ENCODE measurements around the gene YIF1A. TPM values are rescaled to one million over a fixed set of nuclear protein-coding genes. Genes with fewer than 3 reads are reported as not detected.

The YIF1A gene
- total and polyA plus RNA-seq, 10 donors = 34.7 to 60.1 (median 47.9) TPM

DNA sequence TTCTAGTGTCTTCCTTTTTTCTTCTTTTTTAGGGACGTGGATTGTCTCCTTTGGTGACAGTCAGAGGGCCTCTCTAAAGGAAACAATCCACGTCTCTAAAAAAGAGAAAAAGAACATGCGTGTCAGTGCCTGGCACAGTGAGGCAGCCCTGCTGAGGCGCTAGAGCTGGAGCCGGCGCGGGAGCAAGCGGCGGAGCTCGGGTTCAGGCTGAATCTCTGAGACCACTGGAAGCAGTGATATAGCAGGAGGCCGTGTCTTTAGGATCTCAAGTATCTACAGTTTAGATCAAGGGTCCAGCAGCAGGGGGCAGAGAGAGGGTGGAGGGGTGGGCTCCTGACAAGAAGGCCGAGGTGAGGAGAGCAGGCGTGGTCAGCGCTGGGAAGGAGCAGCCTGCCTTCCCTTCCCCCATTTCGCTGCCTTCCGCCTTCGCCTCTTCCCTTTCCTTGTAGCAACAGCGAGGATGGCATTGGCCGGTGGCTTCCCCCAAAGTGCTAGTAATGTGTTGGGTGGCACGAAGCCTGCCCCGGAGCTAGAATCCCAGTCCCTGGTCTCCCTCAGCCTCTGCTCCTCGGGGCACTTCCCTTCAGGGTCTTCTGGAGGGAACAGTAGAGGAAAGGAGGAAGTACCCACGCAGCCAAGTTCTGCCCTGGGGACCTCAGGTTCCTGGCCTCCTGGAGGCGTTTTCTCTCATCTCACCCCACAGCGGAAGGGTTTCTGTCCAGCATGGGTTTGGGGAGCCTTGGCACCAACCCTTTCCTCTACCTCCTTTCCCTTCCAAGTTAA, 48.8 kb downstream of the YIF1A start:
- intact Hi-C loops (cut with DNase I; ENCODE audit: low total_unique reads) = no loop called here
- peaks cover 0 to 100% (median 81%) of the 10 kb centered on the region in 6 donors for H3K36me3 ChIP-seq

DNA sequence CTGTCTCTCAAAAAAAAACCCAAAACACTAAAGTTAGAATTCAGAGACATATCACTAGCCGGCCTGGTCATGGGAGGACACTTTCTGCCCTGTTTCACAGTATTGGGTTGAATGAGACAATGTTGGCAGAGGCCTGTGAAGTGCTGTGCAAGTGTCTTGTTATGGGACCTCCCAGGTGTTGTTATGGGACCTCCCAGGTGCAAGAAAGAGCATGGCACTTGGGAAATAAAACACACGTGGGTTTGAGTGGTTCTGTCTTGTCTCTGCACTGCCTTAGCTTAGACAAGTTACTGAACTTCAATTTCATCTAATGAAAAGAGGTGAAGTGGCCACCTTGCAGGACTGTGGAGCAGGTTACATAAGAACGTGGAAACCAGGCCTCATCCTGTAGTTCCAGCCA, 49.4 kb downstream of the YIF1A start:
- 78 to 85% (median 82%) methylated on average over 2 to 3 of the region's 3 CpGs for WGBS, 5 donors
- DNase-seq = no peak
- intact Hi-C loops (cut with DNase I; ENCODE audit: low total_unique reads) = no loop called here
- peaks cover 0 to 100% (median 81%) of the 10 kb centered on the region in 6 donors for H3K36me3 ChIP-seq
- no peak overlapping the region for H3K4me3 ChIP-seq
- peaks cover 0 to 30% (median 10%) of the 10 kb centered on the region in 6 donors for H3K4me1 ChIP-seq
- no peak for TF ChIP-seq POLR2A (IDR thresholded peaks at IDR 0.05)
- TF ChIP-seq, protein P1, sequence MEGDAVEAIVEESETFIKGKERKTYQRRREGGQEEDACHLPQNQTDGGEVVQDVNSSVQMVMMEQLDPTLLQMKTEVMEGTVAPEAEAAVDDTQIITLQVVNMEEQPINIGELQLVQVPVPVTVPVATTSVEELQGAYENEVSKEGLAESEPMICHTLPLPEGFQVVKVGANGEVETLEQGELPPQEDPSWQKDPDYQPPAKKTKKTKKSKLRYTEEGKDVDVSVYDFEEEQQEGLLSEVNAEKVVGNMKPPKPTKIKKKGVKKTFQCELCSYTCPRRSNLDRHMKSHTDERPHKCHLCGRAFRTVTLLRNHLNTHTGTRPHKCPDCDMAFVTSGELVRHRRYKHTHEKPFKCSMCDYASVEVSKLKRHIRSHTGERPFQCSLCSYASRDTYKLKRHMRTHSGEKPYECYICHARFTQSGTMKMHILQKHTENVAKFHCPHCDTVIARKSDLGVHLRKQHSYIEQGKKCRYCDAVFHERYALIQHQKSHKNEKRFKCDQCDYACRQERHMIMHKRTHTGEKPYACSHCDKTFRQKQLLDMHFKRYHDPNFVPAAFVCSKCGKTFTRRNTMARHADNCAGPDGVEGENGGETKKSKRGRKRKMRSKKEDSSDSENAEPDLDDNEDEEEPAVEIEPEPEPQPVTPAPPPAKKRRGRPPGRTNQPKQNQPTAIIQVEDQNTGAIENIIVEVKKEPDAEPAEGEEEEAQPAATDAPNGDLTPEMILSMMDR (IDR thresholded peaks at IDR 0.05 in 8 of 11, conservative IDR thresholded peaks at IDR 0.05 in 3 of 11) = no peak
- H3K27ac ChIP-seq = no peak overlapping the region
- H3K27me3 ChIP-seq (replicated peaks in 1 of 7) = no peaks in the 10 kb centered on the region
- no peaks in the 10 kb centered on the region for H3K9me3 ChIP-seq

More for the DNA sequence above, 48.8 kb downstream of the YIF1A start:
- H3K9me3 ChIP-seq = no peaks in the 10 kb centered on the region
- H3K4me1 ChIP-seq = peaks cover 0 to 30% (median 10%) of the 10 kb centered on the region in 6 donors
- H3K27me3 ChIP-seq (replicated peaks in 1 of 7) = no peaks in the 10 kb centered on the region
- H3K27ac ChIP-seq = no peak overlapping the region
- WGBS, 5 donors = 80 to 89% (median 84%) methylated on average over 24 to 25 of the region's 25 CpGs
- TF ChIP-seq POLR2A (IDR thresholded peaks at IDR 0.05) (no peak), POLR2AphosphoS5 (IDR thresholded peaks at IDR 0.05) (peak in 1 of 3 donors; percentile 40)
- H3K4me3 ChIP-seq = no peak overlapping the region
- DNase-seq = no peak

DNA sequence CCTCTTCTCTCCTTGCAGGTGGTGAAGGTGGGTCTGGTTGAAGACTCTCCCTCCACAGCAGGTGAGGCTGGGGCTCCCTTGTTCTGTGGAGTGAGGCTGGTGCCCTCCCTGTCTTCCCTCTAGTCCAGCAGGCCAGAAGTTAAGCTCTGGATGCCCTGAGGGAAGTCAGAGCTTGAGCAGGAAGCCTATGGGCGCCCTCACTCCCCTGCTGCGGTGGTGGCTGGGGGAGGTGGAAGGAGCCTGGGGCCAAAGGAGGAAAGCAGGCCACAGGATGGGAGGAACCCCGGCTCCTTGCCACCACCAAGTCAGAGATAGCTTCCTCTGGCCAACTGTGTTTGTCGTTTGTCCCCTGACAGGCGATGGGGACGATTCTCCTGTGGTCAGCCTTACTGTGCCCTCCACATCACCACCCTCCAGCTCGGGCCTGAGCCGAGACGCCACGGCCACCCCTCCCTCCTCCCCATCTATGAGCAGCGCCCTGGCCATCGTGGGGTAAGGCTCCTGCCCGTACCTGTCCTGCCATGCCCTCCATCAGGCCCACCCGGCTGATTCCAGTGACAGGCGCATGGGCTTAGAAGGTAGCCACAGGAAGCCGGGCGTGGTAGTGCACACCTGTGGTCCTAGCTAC, 50.0 kb downstream of the YIF1A start:
- Histone ChIP-seq H3K9me3 (no peaks in the 10 kb centered on the region), H3K4me1 (peaks cover 0 to 30% (median 10%) of the 10 kb centered on the region in 6 donors), H3K27me3 (replicated peaks in 1 of 7) (no peaks in the 10 kb centered on the region), H3K36me3 (peaks cover 0 to 100% (median 84%) of the 10 kb centered on the region in 6 donors), H3K4me3 (no peak overlapping the region), H3K27ac (no peak overlapping the region)
- intact Hi-C loops (cut with DNase I; ENCODE audit: low total_unique reads) = no loop called here
- WGBS, 5 donors = 88 to 97% (median 92%) methylated on average over 13 to 17 of the region's 17 CpGs
- DNase-seq = no peak
- no peak for TF ChIP-seq POLR2A (IDR thresholded peaks at IDR 0.05)
- peak in 2 of 3 donors; percentile 21 to 58 for TF ChIP-seq POLR2AphosphoS5 (IDR thresholded peaks at IDR 0.05)

GRCh38 chr11:66237867-66238266, 51.1 kb downstream of the YIF1A start:
- Histone ChIP-seq H3K27ac (no peak overlapping the region), H3K27me3 (replicated peaks in 1 of 7) (no peaks in the 10 kb centered on the region), H3K4me1 (peaks cover 0 to 25% (median 9%) of the 10 kb centered on the region in 6 donors), H3K4me3 (no peak overlapping the region), H3K9me3 (no peaks in the 10 kb centered on the region), H3K36me3 (peaks cover 2 to 100% (median 85%) of the 10 kb centered on the region in 6 donors)
- intact Hi-C loops (cut with DNase I; ENCODE audit: low total_unique reads) = no loop called here
- 90 to 96% (median 92%) methylated on average over 6 of the region's 6 CpGs for WGBS, 5 donors
- no peak for DNase-seq
- no peak for TF ChIP-seq POLR2AphosphoS5 (IDR thresholded peaks at IDR 0.05)
- TF ChIP-seq, protein P1 (IDR thresholded peaks at IDR 0.05 in 8 of 11, conservative IDR thresholded peaks at IDR 0.05 in 3 of 11) = no peak
- TF ChIP-seq POLR2A (IDR thresholded peaks at IDR 0.05) = no peak

- Histone ChIP-seq H3K9me3 (no peaks in the 10 kb centered on the region), H3K27ac (no peak overlapping the region), H3K36me3 (peaks cover 8 to 100% (median 88%) of the 10 kb centered on the region in 6 donors), H3K27me3 (replicated peaks in 1 of 7) (no peaks in the 10 kb centered on the region), H3K4me3 (no peak overlapping the region), H3K4me1 (peaks cover 0 to 3% (median 0%) of the 10 kb centered on the region in 6 donors)
- no peak for TF ChIP-seq POLR2A (IDR thresholded peaks at IDR 0.05)
- TF ChIP-seq, protein P1 (IDR thresholded peaks at IDR 0.05 in 8 of 11, conservative IDR thresholded peaks at IDR 0.05 in 3 of 11) = no peak
- TF ChIP-seq POLR2AphosphoS5 (IDR thresholded peaks at IDR 0.05) = no peak
- no peak for DNase-seq
- intact Hi-C loops (cut with DNase I; ENCODE audit: low total_unique reads) = no loop called here
- whole genome bisulfite sequencing, 5 donors = 92 to 96% (median 94%) methylated on average over 6 to 11 of the region's 11 CpGs
Measured at GRCh38 chr11:66235141-66235540, 53.8 kb downstream of the YIF1A start.
